ENCODE measurements around the gene RGS14.

The RGS14 gene

GRCh38 chr5:177382423-177383029, 24.8 kb downstream of the RGS14 start:
- DNase-seq (ENCODE audit: low read depth): peak; percentile 31

- DNase-seq (ENCODE audit: low read depth): no peak
Measured at GRCh38 chr5:177383181-177383580, 25.5 kb downstream of the RGS14 start.

- DNase-seq (ENCODE audit: low read depth): no peak
Measured at GRCh38 chr5:177384134-177384533, 26.4 kb downstream of the RGS14 start, which contains the start of gene SLC34A1. Gene SLC34A1, plus strand, starts transcription at chr5:177384434. Its CDS starts 1,308 bp downstream, at chr5:177385742.

- DNase-seq (ENCODE audit: low read depth): no peak
Measured at GRCh38 chr5:177385720-177386119, 28.0 kb downstream of the RGS14 start.

GRCh38 chr5:177386542-177386941, 28.8 kb downstream of the RGS14 start:
- DNase-seq (ENCODE audit: low read depth): no peak

- no peak for DNase-seq (ENCODE audit: low read depth)
Measured at GRCh38 chr5:177387405-177387804, 29.7 kb downstream of the RGS14 start.

- DNase-seq (ENCODE audit: low read depth): no peak
Measured at GRCh38 chr5:177388521-177389052, 30.9 kb downstream of the RGS14 start.

GRCh38 chr5:177389241-177390169, 31.8 kb downstream of the RGS14 start:
- peak; percentile 63 for DNase-seq (ENCODE audit: low read depth)

GRCh38 chr5:177390363-177391300, 32.9 kb downstream of the RGS14 start:
- peak; percentile 56 for DNase-seq (ENCODE audit: low read depth)

GRCh38 chr5:177392765-177393164, 35.0 kb downstream of the RGS14 start:
- DNase-seq (ENCODE audit: low read depth): no peak

- DNase-seq (ENCODE audit: low read depth): no peak
Measured at GRCh38 chr5:177393206-177393765, 35.6 kb downstream of the RGS14 start.

- no peak for DNase-seq (ENCODE audit: low read depth)
Measured at GRCh38 chr5:177393990-177394389, 36.3 kb downstream of the RGS14 start.

GRCh38 chr5:177396078-177396477, 38.4 kb downstream of the RGS14 start:
- no peak for DNase-seq (ENCODE audit: low read depth)

- DNase-seq (ENCODE audit: low read depth): no peak
Measured at GRCh38 chr5:177396807-177397206, 39.1 kb downstream of the RGS14 start.

GRCh38 chr5:177397875-177398390, 40.2 kb downstream of the RGS14 start:
- DNase-seq (ENCODE audit: low read depth): no peak

GRCh38 chr5:177399997-177400868, 42.5 kb downstream of the RGS14 start, which contains the start of gene PFN3:
Gene PFN3, minus strand, starts transcription at chr5:177400661. Its CDS starts 85 bp downstream, at chr5:177400576.
- no peak for DNase-seq (ENCODE audit: low read depth)

- DNase-seq (ENCODE audit: low read depth): peak; percentile 31
Measured at GRCh38 chr5:177402271-177403043, 44.7 kb downstream of the RGS14 start.

- no peak for DNase-seq (ENCODE audit: low read depth)
Measured at GRCh38 chr5:177403102-177403791, 45.5 kb downstream of the RGS14 start.

Measured in fibroblast of gingiva (primary cell).